KMS-11 (cell line): ENCODE results near the gene C1QTNF2.

ENCODE experiments used
- H2AFZ ChIP-seq: fragments of 200-600 bp; sonication (generic); 2 replicates; pipeline ENCODE4 v1.6.1; 2016; ENCODE audit warnings: antibody characterized with exemption, mixed run types, low read depth
- H3K27ac ChIP-seq: fragments of 200-600 bp; sonication (generic); 2 replicates; pipeline ENCODE4 v1.6.1; 2016; ENCODE audit warnings: mild to moderate bottlenecking, mixed run types
- H3K27me3 ChIP-seq: fragments of 200-600 bp; sonication (generic); 2 replicates; pipeline ENCODE4 v1.6.1; 2017; ENCODE audit warnings: mild to moderate bottlenecking, low read depth, mixed run types, moderate library complexity; ENCODE audit not compliant: insufficient read depth
- H3K36me3 ChIP-seq: fragments of 200-600 bp; sonication (generic); 2 replicates; pipeline ENCODE4 v1.6.1; 2017; ENCODE audit warnings: mild to moderate bottlenecking, mixed run types; ENCODE audit not compliant: insufficient read depth
- H3K4me1 ChIP-seq: fragments of 200-600 bp; sonication (generic); 2 replicates; pipeline ENCODE4 v1.6.1; 2016; ENCODE audit warnings: mild to moderate bottlenecking, low read depth, mixed run types; ENCODE audit not compliant: poor library complexity, severe bottlenecking
- H3K4me2 ChIP-seq: fragments of 200-600 bp; sonication (generic); 2 replicates; pipeline ENCODE4 v1.7.0; 2016; ENCODE audit warnings: mild to moderate bottlenecking, mixed run types
- H3K4me3 ChIP-seq: fragments of 200-600 bp; sonication (generic); IDR thresholded peaks from 2 replicates; pipeline ENCODE4 v1.6.1; 2017; ENCODE audit warnings: low read depth, low read length, mixed read lengths; ENCODE audit not compliant: insufficient read depth
- H3K79me2 ChIP-seq: fragments of 200-600 bp; sonication (generic); 2 replicates; pipeline ENCODE4 v1.6.1; 2016; ENCODE audit warnings: low read depth, mixed run types; ENCODE audit not compliant: insufficient read depth
- H3K9ac ChIP-seq: fragments of 200-600 bp; sonication (generic); 2 replicates; pipeline ENCODE4 v1.6.1; 2016; ENCODE audit warnings: mild to moderate bottlenecking, mixed run types
- H4K20me1 ChIP-seq: fragments of 200-600 bp; sonication (generic); 2 replicates; pipeline ENCODE4 v1.6.1; 2016; ENCODE audit warnings: mild to moderate bottlenecking, mixed run types; ENCODE audit not compliant: insufficient read depth
- CTCF ChIP-seq: fragments of 200-600 bp; sonication (generic); conservative IDR thresholded peaks from 2 replicates; pipeline ENCODE4 v1.6.1; 2017; ENCODE audit warnings: low read depth, mild to moderate bottlenecking, antibody characterized with exemption, low read length, moderate library complexity, mixed read lengths

C1QTNF2 gene

GRCh38 chr5:160376416-160376815 lies 6.0 kb upstream of the C1QTNF2 start:
- no peaks in the 10 kb centered on the region for H4K20me1 ChIP-seq
- no peak overlapping the region for H3K4me3 ChIP-seq
- no peaks in the 10 kb centered on the region for H3K36me3 ChIP-seq
- no peak overlapping the region for H3K4me2 ChIP-seq
- no peaks in the 10 kb centered on the region for H3K4me1 ChIP-seq
- TF ChIP-seq CTCF: no peak
- no peaks in the 10 kb centered on the region for H3K27me3 ChIP-seq
- no peak overlapping the region for H2AFZ ChIP-seq
- no peak overlapping the region for H3K9ac ChIP-seq
- H3K27ac ChIP-seq: no peak overlapping the region
- H3K79me2 ChIP-seq: no peaks in the 10 kb centered on the region

- Histone ChIP-seq H3K27me3 (no peaks in the 10 kb centered on the region), H3K4me1 (no peaks in the 10 kb centered on the region), H3K4me3 (no peak overlapping the region), H3K9ac (no peak overlapping the region), H3K36me3 (no peaks in the 10 kb centered on the region), H3K27ac (no peak overlapping the region), H4K20me1 (no peaks in the 10 kb centered on the region), H3K79me2 (no peaks in the 10 kb centered on the region), H2AFZ (no peak overlapping the region), H3K4me2 (no peak overlapping the region)
- TF ChIP-seq CTCF: no peak
These were observed 5.3 kb upstream of the C1QTNF2 start for GRCh38 chr5:160375701-160376100.

- Histone ChIP-seq H3K36me3 (no peaks in the 10 kb centered on the region), H3K9ac (no peak overlapping the region), H3K27ac (no peak overlapping the region), H3K4me2 (no peak overlapping the region), H3K27me3 (no peaks in the 10 kb centered on the region), H4K20me1 (no peaks in the 10 kb centered on the region), H3K79me2 (no peaks in the 10 kb centered on the region), H3K4me3 (no peak overlapping the region), H3K4me1 (no peaks in the 10 kb centered on the region), H2AFZ (no peak overlapping the region)
- TF ChIP-seq CTCF: no peak
These were observed 4.7 kb upstream of the C1QTNF2 start for GRCh38 chr5:160375166-160375565.

GRCh38 chr5:160371294-160371693 lies 868 bp upstream of the C1QTNF2 start:
- no peak overlapping the region for H3K9ac ChIP-seq
- no peaks in the 10 kb centered on the region for H3K79me2 ChIP-seq
- H3K4me3 ChIP-seq: no peak overlapping the region
- H3K4me2 ChIP-seq: no peak overlapping the region
- H3K36me3 ChIP-seq: no peaks in the 10 kb centered on the region
- H4K20me1 ChIP-seq: no peaks in the 10 kb centered on the region
- H2AFZ ChIP-seq: no peak overlapping the region
- H3K27me3 ChIP-seq: no peaks in the 10 kb centered on the region
- TF ChIP-seq CTCF: no peak
- H3K4me1 ChIP-seq: no peaks in the 10 kb centered on the region
- H3K27ac ChIP-seq: no peak overlapping the region

GRCh38 chr5:160370713-160371034 lies 248 bp upstream of the C1QTNF2 start:
- no peak overlapping the region for H3K4me3 ChIP-seq
- no peak overlapping the region for H3K9ac ChIP-seq
- no peak overlapping the region for H2AFZ ChIP-seq
- H3K27ac ChIP-seq: no peak overlapping the region
- no peaks in the 10 kb centered on the region for H3K79me2 ChIP-seq
- H3K36me3 ChIP-seq: no peaks in the 10 kb centered on the region
- H3K4me1 ChIP-seq: no peaks in the 10 kb centered on the region
- no peaks in the 10 kb centered on the region for H4K20me1 ChIP-seq
- no peak overlapping the region for H3K4me2 ChIP-seq
- no peaks in the 10 kb centered on the region for H3K27me3 ChIP-seq
- no peak for TF ChIP-seq CTCF
